GM15510 (cell line): Measurements from ENCODE around the gene ADRM1.

Source experiments
- POLR2A ChIP-seq: IDR thresholded peaks from 3 replicates; pipeline ENCODE4 v1.6.1; 2011; ENCODE audit warnings: borderline replicate concordance; ENCODE audit not compliant: insufficient read length; ENCODE audit errors: extremely low read depth

Gene ADRM1

GRCh38 chr20:62330576-62331317, 27.9 kb downstream of the ADRM1 start:
- no peak for TF ChIP-seq POLR2A

- TF ChIP-seq POLR2A = no peak
These were observed 28.6 kb downstream of the ADRM1 start for GRCh38 chr20:62331347-62331746.

GRCh38 chr20:62332421-62332820, 29.6 kb downstream of the ADRM1 start:
- no peak for TF ChIP-seq POLR2A

- no peak for TF ChIP-seq POLR2A
These were observed 30.4 kb downstream of the ADRM1 start for GRCh38 chr20:62332989-62333819.

GRCh38 chr20:62333820-62334595, 31.2 kb downstream of the ADRM1 start:
- no peak for TF ChIP-seq POLR2A

- TF ChIP-seq POLR2A = no peak
These were observed 32.1 kb downstream of the ADRM1 start for GRCh38 chr20:62334881-62335280.

- no peak for TF ChIP-seq POLR2A
These were observed 32.7 kb downstream of the ADRM1 start for GRCh38 chr20:62335532-62335931.

GRCh38 chr20:62336329-62336728, 33.5 kb downstream of the ADRM1 start:
- no peak for TF ChIP-seq POLR2A

- no peak for TF ChIP-seq POLR2A
These were observed 34.2 kb downstream of the ADRM1 start for GRCh38 chr20:62336775-62337557.

- TF ChIP-seq POLR2A = no peak
These were observed 34.9 kb downstream of the ADRM1 start for GRCh38 chr20:62337558-62338293.

- no peak for TF ChIP-seq POLR2A
These were observed 35.5 kb downstream of the ADRM1 start for GRCh38 chr20:62338294-62338620.

- peak; percentile 22 for TF ChIP-seq POLR2A
These were observed 36.9 kb downstream of the ADRM1 start for GRCh38 chr20:62339647-62340062.

- no peak for TF ChIP-seq POLR2A
These were observed 40.1 kb downstream of the ADRM1 start for GRCh38 chr20:62342910-62343309.

GRCh38 chr20:62344092-62344491, 41.3 kb downstream of the ADRM1 start:
- TF ChIP-seq POLR2A = no peak
